Ovary (tissue), 3 donors: ENCODE results near the gene BASP1.
"Not testable (repeated sequence)": the region's sequence is repeated elsewhere in the genome, so short reads cannot be mapped to it uniquely, and the experiment has no call there.

Source experiments
- CTCF ChIP-seq, 3 donors: fragments of 450-650 bp in 2 of 3; fragments of 200-600 bp in 1 of 3; IDR thresholded peaks; one replicate each; pipeline versions ENCODE4 v1.5.1 to v1.8.0; 2016 to 2022; ENCODE audit warnings: antibody characterized with exemption in 3 of 3, mild to moderate bottlenecking in 1 of 3
- POLR2A ChIP-seq: fragments of 450-650 bp; IDR thresholded peaks from one replicate; pipeline ENCODE4 v1.6.1; 2017; ENCODE audit warnings: antibody characterized with exemption, mild to moderate bottlenecking, moderate library complexity
- donor health status: DM: no; HTN: no; CAD: no.

GRCh38 chr5:17319095-17319494 is 101.7 kb downstream of the BASP1 start:
- TF ChIP-seq CTCF (IDR thresholded peaks at IDR 0.05); POLR2A: not testable (repeated sequence)
